Measurements from ENCODE around the gene PFKP.

PFKP gene

GRCh38 chr10:3136336-3136735, 69.0 kb downstream of the PFKP start:
- peak; percentile 53 for DNase-seq (ENCODE audit: low spot score)

- no peak for DNase-seq (ENCODE audit: low spot score)
Observed at GRCh38 chr10:3136763-3137611, 69.6 kb downstream of the PFKP start.

- no peak for DNase-seq (ENCODE audit: low spot score)
Observed at GRCh38 chr10:3137958-3138726, 70.8 kb downstream of the PFKP start.

GRCh38 chr10:3139216-3139910, 72.0 kb downstream of the PFKP start:
- DNase-seq (ENCODE audit: low spot score): no peak

- no peak for DNase-seq (ENCODE audit: low spot score)
Observed at GRCh38 chr10:3140280-3140679, 72.9 kb downstream of the PFKP start.

- DNase-seq (ENCODE audit: low spot score): no peak
Observed at GRCh38 chr10:3141351-3142005, 74.1 kb downstream of the PFKP start.

- no peak for DNase-seq (ENCODE audit: low spot score)
Observed at GRCh38 chr10:3142146-3142875, 75.0 kb downstream of the PFKP start.

- no peak for DNase-seq (ENCODE audit: low spot score)
Observed at GRCh38 chr10:3143366-3143765, 76.0 kb downstream of the PFKP start.

- no peak for DNase-seq (ENCODE audit: low spot score)
Observed at GRCh38 chr10:3143791-3144434, 76.6 kb downstream of the PFKP start.

GRCh38 chr10:3145366-3145765, 78.0 kb downstream of the PFKP start:
- no peak for DNase-seq (ENCODE audit: low spot score)

- DNase-seq (ENCODE audit: low spot score): no peak
Observed at GRCh38 chr10:3146289-3146688, 78.9 kb downstream of the PFKP start.

- DNase-seq (ENCODE audit: low spot score): no peak
Observed at GRCh38 chr10:3147117-3147820, 79.9 kb downstream of the PFKP start.

GRCh38 chr10:3148041-3148440, 80.7 kb downstream of the PFKP start:
- no peak for DNase-seq (ENCODE audit: low spot score)

- DNase-seq (ENCODE audit: low spot score): peak; percentile 33
Observed at GRCh38 chr10:3148994-3149393, 81.6 kb downstream of the PFKP start.

GRCh38 chr10:3149918-3150317, 82.6 kb downstream of the PFKP start:
- DNase-seq (ENCODE audit: low spot score): no peak

GRCh38 chr10:3150366-3150765, 83.0 kb downstream of the PFKP start:
- DNase-seq (ENCODE audit: low spot score): no peak

- no peak for DNase-seq (ENCODE audit: low spot score)
Observed at GRCh38 chr10:3150961-3151360, 83.6 kb downstream of the PFKP start.

- no peak for DNase-seq (ENCODE audit: low spot score)
Observed at GRCh38 chr10:3151889-3152565, 84.7 kb downstream of the PFKP start.

GRCh38 chr10:3152566-3152935, 85.2 kb downstream of the PFKP start:
- no peak for DNase-seq (ENCODE audit: low spot score)

GRCh38 chr10:3154666-3155065, 87.3 kb downstream of the PFKP start:
- DNase-seq (ENCODE audit: low spot score): no peak

Data from cerebellar cortex (tissue), 1 donor.